Karpas-422 (cell line): Measurements from ENCODE around the gene LHX8. TPM values are rescaled to one million over a fixed set of nuclear protein-coding genes. Genes with fewer than 3 reads are reported as not detected.

ENCODE experiments used
- DNase-seq: peaks from one replicate; pipeline ENCODE4 v3.0.0-alpha.2; 2015
- H2AFZ ChIP-seq: fragments of 200-600 bp; sonication (generic); 2 replicates; pipeline ENCODE4 v1.6.1; 2014; ENCODE audit warnings: antibody characterized with exemption, low read length, mixed read lengths
- H3K27ac ChIP-seq: fragments of 200-600 bp; sonication (generic); 2 replicates; pipeline ENCODE4 v1.5.1; 2014; ENCODE audit warnings: mild to moderate bottlenecking, low read length, moderate library complexity
- H3K27me3 ChIP-seq: fragments of 200-600 bp; sonication (generic); 2 replicates; pipeline ENCODE4 v1.6.1; 2014; ENCODE audit warnings: low read length, mixed read lengths
- H3K36me3 ChIP-seq: fragments of 200-600 bp; sonication (generic); 2 replicates; pipeline ENCODE4 v1.6.1; 2014; ENCODE audit warnings: low read length, mixed read lengths; ENCODE audit not compliant: insufficient read depth
- H3K4me1 ChIP-seq: fragments of 200-600 bp; sonication (generic); 2 replicates; pipeline ENCODE4 v1.6.1; 2014; ENCODE audit warnings: mild to moderate bottlenecking, low read length, mixed read lengths
- H3K4me2 ChIP-seq: fragments of 200-600 bp; sonication (generic); 2 replicates; pipeline ENCODE4 v1.6.1; 2014; ENCODE audit warnings: low read length, low read depth, mild to moderate bottlenecking; ENCODE audit not compliant: poor library complexity, severe bottlenecking
- H3K4me3 ChIP-seq: fragments of 200-600 bp; sonication (generic); 2 replicates; pipeline ENCODE4 v1.5.1; 2014; ENCODE audit warnings: mild to moderate bottlenecking, antibody characterized with exemption, low read length, mixed read lengths
- H3K79me2 ChIP-seq: fragments of 200-600 bp; sonication (generic); 2 replicates; pipeline ENCODE4 v1.6.1; 2014; ENCODE audit warnings: mild to moderate bottlenecking, low read length, mixed read lengths
- H3K9ac ChIP-seq: fragments of 200-600 bp; sonication (generic); 2 replicates; pipeline ENCODE4 v1.6.0; 2014; ENCODE audit warnings: low read length
- H3K9me2 ChIP-seq: fragments of 200-600 bp; sonication (generic), shearing (Covaris generic); replicated peaks from 2 replicates; pipeline ENCODE4 v1.6.0; 2014; ENCODE audit warnings: mild to moderate bottlenecking, low read length, moderate library complexity; ENCODE audit not compliant: insufficient read depth
- H3K9me3 ChIP-seq: fragments of 300-700, 200-600 bp; sonication (generic); 2 replicates; pipeline ENCODE4 v1.6.1; 2014; ENCODE audit warnings: low read length, mixed read lengths
- H4K20me1 ChIP-seq: fragments of 200-600 bp; sonication (generic); 2 replicates; pipeline ENCODE4 v1.6.1; 2014; ENCODE audit warnings: mild to moderate bottlenecking, antibody characterized with exemption, low read length, low read depth; ENCODE audit not compliant: insufficient read depth
- total RNA-seq: library from RNA; depleted of rRNA; stranded (reverse); fragments of >200 nt; shearing (Covaris generic); gene quantifications from 2 replicates; pipeline ENCODE4 v1.2.3, GENCODE V29; 2014; ENCODE audit warnings: low replicate concordance

Gene LHX8
- total RNA-seq, 1 experiment from 2014 or later, result not detected

GRCh38 chr1:75136921-75137641, 2.9 kb downstream of the LHX8 start:
- H4K20me1 ChIP-seq, result no peaks in the 10 kb centered on the region
- no peaks in the 10 kb centered on the region for H3K27me3 ChIP-seq
- H3K27ac ChIP-seq, result no peak overlapping the region
- DNase-seq, result no peak
- no peaks in the 10 kb centered on the region for H3K36me3 ChIP-seq
- H3K9me2 ChIP-seq, result no peaks in the 10 kb centered on the region
- H3K9me3 ChIP-seq, result no peaks in the 10 kb centered on the region
- H2AFZ ChIP-seq, result no peak overlapping the region
- no peak overlapping the region for H3K4me3 ChIP-seq
- no peak overlapping the region for H3K9ac ChIP-seq
- no peak overlapping the region for H3K4me2 ChIP-seq
- no peaks in the 10 kb centered on the region for H3K79me2 ChIP-seq
- peaks cover 19% of the 10 kb centered on the region for H3K4me1 ChIP-seq

- no peaks in the 10 kb centered on the region for H3K9me2 ChIP-seq
- no peak overlapping the region for H3K27ac ChIP-seq
- H2AFZ ChIP-seq, result no peak overlapping the region
- no peaks in the 10 kb centered on the region for H3K79me2 ChIP-seq
- no peaks in the 10 kb centered on the region for H3K4me1 ChIP-seq
- H3K9me3 ChIP-seq, result no peaks in the 10 kb centered on the region
- H3K36me3 ChIP-seq, result no peaks in the 10 kb centered on the region
- H4K20me1 ChIP-seq, result no peaks in the 10 kb centered on the region
- no peak for DNase-seq
- H3K9ac ChIP-seq, result no peak overlapping the region
- H3K4me3 ChIP-seq, result no peak overlapping the region
- no peak overlapping the region for H3K4me2 ChIP-seq
- H3K27me3 ChIP-seq, result no peaks in the 10 kb centered on the region
Observed at GRCh38 chr1:75152092-75152491, 17.9 kb downstream of the LHX8 start.

- Histone ChIP-seq H3K4me1 (no peaks in the 10 kb centered on the region), H3K4me2 (no peak overlapping the region), H3K79me2 (no peaks in the 10 kb centered on the region), H3K36me3 (no peaks in the 10 kb centered on the region), H3K4me3 (no peak overlapping the region), H3K9ac (no peak overlapping the region), H3K27ac (no peak overlapping the region), H3K27me3 (no peaks in the 10 kb centered on the region), H3K9me3 (no peaks in the 10 kb centered on the region), H3K9me2 (no peaks in the 10 kb centered on the region), H4K20me1 (no peaks in the 10 kb centered on the region), H2AFZ (no peak overlapping the region)
- DNase-seq, result no peak
Observed at GRCh38 chr1:75159154-75159553, 25.0 kb downstream of the LHX8 start.

GRCh38 chr1:75165264-75165663, 31.1 kb downstream of the LHX8 start:
- H3K27ac ChIP-seq, result no peak overlapping the region
- H3K36me3 ChIP-seq, result no peaks in the 10 kb centered on the region
- no peaks in the 10 kb centered on the region for H3K79me2 ChIP-seq
- H4K20me1 ChIP-seq, result no peaks in the 10 kb centered on the region
- no peak overlapping the region for H3K4me3 ChIP-seq
- H3K9me3 ChIP-seq, result no peaks in the 10 kb centered on the region
- no peak overlapping the region for H2AFZ ChIP-seq
- H3K27me3 ChIP-seq, result no peaks in the 10 kb centered on the region
- H3K4me1 ChIP-seq, result no peaks in the 10 kb centered on the region
- DNase-seq, result no peak
- H3K4me2 ChIP-seq, result no peak overlapping the region
- H3K9me2 ChIP-seq, result no peaks in the 10 kb centered on the region
- H3K9ac ChIP-seq, result no peak overlapping the region

GRCh38 chr1:75166821-75167220, 32.6 kb downstream of the LHX8 start:
- no peaks in the 10 kb centered on the region for H3K79me2 ChIP-seq
- H3K27me3 ChIP-seq, result no peaks in the 10 kb centered on the region
- no peaks in the 10 kb centered on the region for H4K20me1 ChIP-seq
- no peaks in the 10 kb centered on the region for H3K9me3 ChIP-seq
- H3K4me1 ChIP-seq, result no peaks in the 10 kb centered on the region
- H3K27ac ChIP-seq, result no peak overlapping the region
- H3K36me3 ChIP-seq, result no peaks in the 10 kb centered on the region
- H3K9ac ChIP-seq, result no peak overlapping the region
- no peak overlapping the region for H3K4me3 ChIP-seq
- no peaks in the 10 kb centered on the region for H3K9me2 ChIP-seq
- DNase-seq, result no peak
- no peak overlapping the region for H2AFZ ChIP-seq
- H3K4me2 ChIP-seq, result no peak overlapping the region

- Histone ChIP-seq H3K4me3 (no peak overlapping the region), H3K4me2 (no peak overlapping the region), H3K4me1 (no peaks in the 10 kb centered on the region)
Observed at GRCh38 chr1:75170011-75170410, 35.8 kb downstream of the LHX8 start.

GRCh38 chr1:75170981-75171380, 36.8 kb downstream of the LHX8 start:
- Histone ChIP-seq H3K4me1 (no peaks in the 10 kb centered on the region), H3K27me3 (no peaks in the 10 kb centered on the region), H3K4me2 (no peak overlapping the region), H3K4me3 (no peak overlapping the region), H3K9me3 (no peaks in the 10 kb centered on the region), H3K79me2 (no peaks in the 10 kb centered on the region), H3K36me3 (no peaks in the 10 kb centered on the region), H3K27ac (no peak overlapping the region), H4K20me1 (no peaks in the 10 kb centered on the region), H2AFZ (no peak overlapping the region), H3K9ac (no peak overlapping the region), H3K9me2 (no peaks in the 10 kb centered on the region)
- DNase-seq, result no peak

More at GRCh38 chr1:75170011-75170410, 35.8 kb downstream of the LHX8 start:
- no peaks in the 10 kb centered on the region for H3K9me3 ChIP-seq
- H3K36me3 ChIP-seq, result no peaks in the 10 kb centered on the region
- H3K27ac ChIP-seq, result no peak overlapping the region
- no peak overlapping the region for H2AFZ ChIP-seq
- no peaks in the 10 kb centered on the region for H3K9me2 ChIP-seq
- no peak overlapping the region for H3K9ac ChIP-seq
- DNase-seq, result no peak
- no peaks in the 10 kb centered on the region for H3K27me3 ChIP-seq
- H4K20me1 ChIP-seq, result no peaks in the 10 kb centered on the region
- H3K79me2 ChIP-seq, result no peaks in the 10 kb centered on the region

GRCh38 chr1:75171876-75172275, 37.7 kb downstream of the LHX8 start:
- Histone ChIP-seq H2AFZ (no peak overlapping the region), H3K27ac (no peak overlapping the region), H3K4me1 (no peaks in the 10 kb centered on the region), H3K4me2 (no peak overlapping the region), H3K9ac (no peak overlapping the region), H3K36me3 (no peaks in the 10 kb centered on the region), H3K79me2 (no peaks in the 10 kb centered on the region), H3K4me3 (no peak overlapping the region), H3K9me3 (no peaks in the 10 kb centered on the region), H3K9me2 (no peaks in the 10 kb centered on the region), H4K20me1 (no peaks in the 10 kb centered on the region), H3K27me3 (no peaks in the 10 kb centered on the region)
- no peak for DNase-seq
